NCI-H1694 (cell line): Measurements from ENCODE around the gene NCOR1.
"Not testable (repeated sequence)": the region's sequence is repeated elsewhere in the genome, so short reads cannot be mapped to it uniquely, and the experiment has no call there.

Source experiments
- DNase-seq: peaks from one replicate; lab custom pipeline; 2025; lab: John Stamatoyannopoulos, UW

The NCOR1 gene

DNA sequence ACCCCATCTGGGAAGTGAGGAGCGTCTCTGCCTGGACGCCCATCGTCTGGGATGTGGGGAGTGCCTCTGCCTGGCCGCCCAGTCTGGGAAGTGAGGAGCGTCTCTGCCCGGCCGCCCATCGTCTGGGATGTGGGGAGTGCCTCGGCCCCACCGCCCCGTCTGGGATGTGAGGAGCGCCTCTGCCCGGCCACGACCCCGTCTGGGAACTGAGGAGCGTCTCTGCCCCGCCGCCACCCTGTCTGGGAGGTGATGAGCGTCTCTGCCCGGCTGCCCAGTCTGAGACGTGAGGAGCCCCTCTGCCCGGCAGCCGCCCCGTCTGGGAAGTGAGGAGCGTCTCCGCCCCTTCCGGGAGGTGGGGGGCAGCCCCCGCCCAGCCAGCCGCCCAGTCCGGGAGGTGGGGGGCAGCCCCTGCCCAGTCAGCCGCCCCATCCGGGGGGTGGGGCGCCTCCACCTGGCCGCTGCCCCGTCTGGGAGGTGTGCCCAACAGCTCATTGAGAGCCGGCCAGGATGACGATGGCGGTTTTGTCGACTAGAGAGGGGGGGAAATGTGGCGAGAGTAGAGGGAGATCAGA is 69.9 kb downstream of the NCOR1 start:
- not testable (repeated sequence) for DNase-seq

- DNase-seq: no peak
These were observed 73.6 kb downstream of the NCOR1 start for GRCh38 chr17:16141685-16142084.

- no peak for DNase-seq
These were observed 74.5 kb downstream of the NCOR1 start for GRCh38 chr17:16140854-16141253.

DNA sequence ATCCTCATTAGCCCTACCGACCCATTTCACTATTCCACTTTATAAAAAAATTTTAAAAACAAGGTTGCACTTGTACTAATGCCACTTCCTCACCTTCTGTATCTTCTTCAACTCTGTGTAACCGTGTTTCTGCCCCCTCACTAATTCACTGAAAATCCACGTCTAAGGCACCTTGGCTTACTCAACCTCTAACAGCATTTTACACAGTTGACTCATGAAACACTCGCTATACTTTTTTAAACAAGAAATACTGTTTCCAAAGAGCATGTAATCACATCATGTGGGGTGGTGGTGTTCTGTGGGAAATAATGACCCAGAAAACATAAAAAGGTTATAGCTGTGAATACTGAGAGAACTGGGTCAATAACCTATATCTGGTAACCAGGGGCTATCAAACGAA is 79.9 kb downstream of the NCOR1 start:
- DNase-seq: no peak

GRCh38 chr17:16131593-16131992 is 83.7 kb downstream of the NCOR1 start:
- no peak for DNase-seq

GRCh38 chr17:16129441-16130205 is 85.7 kb downstream of the NCOR1 start:
- no peak for DNase-seq

DNA sequence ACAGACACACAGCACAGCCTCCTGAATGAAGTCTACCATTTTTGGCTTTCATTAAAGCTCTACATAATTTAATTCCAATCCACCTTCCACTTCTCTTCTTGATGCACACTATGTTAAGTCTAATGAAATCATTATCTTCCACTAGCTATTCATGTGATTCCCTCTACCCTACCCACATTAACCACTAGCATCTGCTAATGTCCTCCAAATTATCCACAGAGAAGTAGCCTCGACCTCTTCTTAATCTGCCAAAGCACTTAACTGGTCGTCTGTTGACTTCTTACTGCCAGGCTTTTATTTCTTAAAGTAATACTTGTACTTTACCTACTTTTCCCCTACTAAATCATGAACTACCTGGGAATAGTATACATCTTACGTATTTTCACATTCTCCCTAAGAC is 91.8 kb downstream of the NCOR1 start:
- no peak for DNase-seq

DNA sequence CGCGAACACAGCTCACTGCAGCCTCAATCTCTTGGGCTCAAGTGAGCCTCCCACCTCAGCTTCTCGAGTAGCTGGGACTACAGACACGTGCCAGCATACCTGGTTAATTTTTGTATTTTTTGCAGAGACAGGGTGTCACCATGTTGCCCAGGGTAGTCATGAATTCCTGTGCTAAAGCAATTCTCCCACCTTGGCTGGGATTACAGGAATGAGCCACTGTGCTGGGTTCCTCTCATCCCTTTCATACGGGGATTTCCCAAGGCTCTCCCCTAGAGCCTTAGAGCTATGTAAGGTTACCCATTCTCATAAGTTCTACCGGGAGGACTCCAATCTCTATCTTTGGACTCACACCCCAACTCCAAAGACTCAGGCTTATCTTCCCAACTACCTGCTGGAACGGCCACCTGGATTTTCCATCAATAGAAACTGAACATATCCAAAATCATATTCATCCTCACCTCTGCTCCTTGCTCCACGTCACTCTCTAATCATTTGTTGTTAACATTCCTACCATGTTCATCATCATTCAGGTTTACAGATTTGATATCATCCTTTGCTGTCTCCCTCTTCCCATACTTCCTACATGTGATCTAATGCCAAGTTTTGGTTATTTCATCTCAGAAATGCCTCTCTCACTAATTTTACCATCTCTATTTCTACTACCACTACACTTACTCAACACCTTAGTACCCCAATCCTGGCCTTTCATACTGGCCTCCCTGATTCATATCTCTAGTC is 92.5 kb downstream of the NCOR1 start:
- no peak for DNase-seq

GRCh38 chr17:16121915-16122314 is 93.4 kb downstream of the NCOR1 start:
- no peak for DNase-seq

GRCh38 chr17:16120937-16121336 is 94.4 kb downstream of the NCOR1 start:
- no peak for DNase-seq

DNA sequence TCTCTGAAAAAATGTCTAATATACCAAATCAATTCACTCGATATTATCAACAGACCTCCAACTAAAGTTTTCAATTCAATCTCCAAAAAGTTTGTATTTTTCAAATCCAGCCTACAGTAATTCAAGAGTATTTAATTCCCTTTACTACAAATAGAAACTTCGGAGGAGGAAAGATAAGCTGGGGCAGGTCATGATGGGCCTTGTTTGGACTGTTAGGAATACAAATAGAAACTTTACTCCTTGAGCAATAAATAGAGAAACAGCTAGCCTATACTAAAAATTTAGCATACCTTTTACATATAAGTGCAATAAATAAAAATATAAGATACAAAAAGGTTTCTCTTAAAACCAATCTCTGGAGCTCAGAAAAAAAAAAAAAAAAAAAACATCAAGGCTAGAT is 98.2 kb downstream of the NCOR1 start:
- no peak for DNase-seq

DNA sequence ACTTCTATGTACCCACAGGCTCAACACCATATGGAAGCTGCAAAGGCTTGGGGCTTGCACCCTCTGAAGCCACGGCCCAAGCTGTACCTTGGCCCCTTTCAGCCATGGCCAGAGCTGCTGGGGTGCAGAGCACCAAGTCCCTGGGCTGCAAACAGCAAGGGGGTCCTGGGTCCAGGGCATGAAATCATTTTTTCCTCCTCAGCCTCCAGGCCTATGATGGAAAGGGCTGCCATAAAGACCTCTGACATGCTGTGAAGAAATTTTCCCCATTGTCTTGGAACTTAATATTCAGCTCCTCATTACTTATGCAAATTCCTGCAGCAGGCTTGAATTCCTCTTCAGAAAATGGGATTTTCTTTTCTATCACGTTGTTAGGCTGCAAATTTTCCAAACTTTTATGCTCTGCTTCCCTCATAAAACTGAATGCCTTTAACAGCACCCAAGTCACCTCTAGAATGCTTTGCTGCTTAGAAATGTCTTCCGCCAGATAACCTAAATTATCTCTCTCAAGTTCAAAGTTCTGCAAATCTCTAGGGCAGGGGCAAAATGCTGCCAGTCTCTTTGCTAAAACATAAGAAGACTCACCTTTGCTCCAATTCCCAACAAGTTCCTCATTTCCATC is 100.1 kb downstream of the NCOR1 start:
- DNase-seq: not testable (repeated sequence)

- no peak for DNase-seq
These were observed 106.5 kb downstream of the NCOR1 start for GRCh38 chr17:16108871-16109270.

DNA sequence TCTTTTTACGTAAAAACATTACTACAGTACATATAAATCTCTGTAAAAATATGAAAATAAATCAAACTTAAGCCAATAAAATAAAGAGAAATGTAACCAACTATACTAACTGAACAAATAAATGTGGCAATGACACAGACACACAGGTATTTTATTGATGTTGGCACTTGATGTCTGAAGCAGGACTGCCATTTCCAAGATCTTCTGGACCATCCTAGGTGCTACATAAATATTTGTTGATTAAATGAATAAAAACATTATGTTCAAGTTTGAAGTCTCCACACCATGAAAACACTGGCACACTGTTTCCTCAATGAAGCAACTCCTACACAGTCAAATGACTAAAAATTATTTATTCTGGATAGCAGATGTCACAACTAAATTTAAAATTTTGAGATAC is 106.9 kb downstream of the NCOR1 start:
- DNase-seq: no peak

GRCh38 chr17:16107165-16107770 is 108.1 kb downstream of the NCOR1 start:
- no peak for DNase-seq

GRCh38 chr17:16106161-16106891 is 109.0 kb downstream of the NCOR1 start:
- DNase-seq: no peak

DNA sequence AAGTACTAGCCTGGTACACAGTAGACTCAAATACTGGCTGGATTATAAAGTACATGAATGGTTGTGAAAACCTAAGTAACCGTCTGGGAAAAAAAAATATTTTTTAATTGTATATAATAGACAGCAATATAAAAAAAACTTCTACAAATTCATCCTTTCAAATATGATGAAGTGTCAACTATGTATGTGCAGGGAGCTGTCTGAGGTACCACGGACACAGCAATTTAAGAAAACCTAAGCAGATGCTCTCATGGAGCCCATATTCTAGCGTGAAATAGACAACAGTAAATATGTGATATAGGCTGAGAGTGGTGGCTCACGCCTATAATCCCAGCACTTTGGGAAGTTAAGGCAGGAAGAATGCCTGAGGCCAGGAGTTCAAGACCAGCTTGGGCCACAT is 111.1 kb downstream of the NCOR1 start:
- no peak for DNase-seq

GRCh38 chr17:16101440-16101839 is 113.9 kb downstream of the NCOR1 start:
- DNase-seq: no peak

DNA sequence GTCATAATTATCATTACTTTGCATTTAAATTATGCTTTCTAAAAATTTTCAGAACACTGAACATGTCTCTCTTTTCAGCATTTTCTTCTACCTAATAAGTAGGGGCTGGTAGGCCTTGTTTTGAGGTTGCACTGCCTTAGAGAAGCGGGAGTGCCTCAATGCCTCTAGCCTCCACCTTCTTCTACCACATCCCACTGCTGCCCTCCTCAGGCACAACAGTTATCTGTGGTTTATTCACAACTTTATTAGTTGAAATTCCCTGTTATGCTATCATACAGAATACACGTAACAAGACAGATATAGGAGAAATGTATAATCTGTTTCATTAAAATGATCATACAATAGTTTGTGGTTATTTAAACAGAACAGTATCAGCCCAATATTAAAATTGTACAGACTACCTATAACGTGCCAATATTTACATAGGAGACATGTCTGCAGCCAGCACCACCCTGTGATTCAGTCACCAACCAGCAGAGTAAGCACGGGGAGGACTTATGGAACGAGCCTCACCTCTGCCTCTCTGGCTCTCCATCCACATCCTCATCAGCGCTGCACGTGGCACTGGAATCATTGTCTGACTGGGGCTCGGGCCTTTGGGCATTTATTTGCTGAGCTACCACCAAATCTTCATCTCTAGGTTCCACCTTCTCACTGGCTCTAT is 114.5 kb downstream of the NCOR1 start:
- peak; percentile 5 for DNase-seq

DNA sequence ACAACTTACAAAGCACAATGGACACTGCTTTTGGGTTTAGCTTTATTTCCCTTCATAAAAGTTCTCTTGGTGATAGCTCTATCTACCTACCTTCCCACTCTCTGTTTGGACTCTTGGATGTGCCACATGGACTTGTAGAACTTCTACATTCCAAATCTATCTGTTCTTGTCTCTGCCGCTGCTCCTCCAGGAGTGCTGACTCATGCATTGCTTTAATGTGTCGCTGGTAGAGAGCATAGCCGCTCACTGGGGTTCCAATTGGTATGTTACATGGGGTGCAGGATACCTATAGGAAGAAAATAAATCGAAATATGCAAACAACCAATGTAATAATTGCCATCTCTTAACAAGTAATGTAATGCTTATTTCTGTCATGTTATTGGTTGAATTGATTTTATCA is 123.6 kb downstream of the NCOR1 start:
- DNase-seq: no peak

- DNase-seq: no peak
These were observed 128.4 kb downstream of the NCOR1 start for GRCh38 chr17:16086957-16087356.
